HEK293 (cell line): ENCODE results near the gene IRAK2.

Experiments
- YY1 ChIP-seq: fragments of 450-650 bp; formaldehyde crosslinking; IDR thresholded peaks from 2 replicates; pipeline ENCODE4 v1.5.1; 2018; ENCODE audit warnings: missing biosample characterization, missing genetic modification characterization
- ZNF10 ChIP-seq: fragments of 450-650 bp; formaldehyde crosslinking; IDR thresholded peaks from 2 replicates; pipeline ENCODE4 v1.5.1; 2017; ENCODE audit warnings: missing biosample characterization, missing genetic modification characterization
- ZNF350 ChIP-seq: fragments of 450-650 bp; formaldehyde crosslinking; IDR thresholded peaks from 2 replicates; pipeline ENCODE4 v1.5.0; 2017; ENCODE audit warnings: missing biosample characterization, mild to moderate bottlenecking, missing genetic modification characterization
- TF ChIP-seq, protein P1 (sequence below): fragments of 450-650 bp; formaldehyde crosslinking; IDR thresholded peaks from 2 replicates; pipeline ENCODE4 v1.5.1; 2016; ENCODE audit warnings: missing biosample characterization, missing genetic modification characterization

DNA sequence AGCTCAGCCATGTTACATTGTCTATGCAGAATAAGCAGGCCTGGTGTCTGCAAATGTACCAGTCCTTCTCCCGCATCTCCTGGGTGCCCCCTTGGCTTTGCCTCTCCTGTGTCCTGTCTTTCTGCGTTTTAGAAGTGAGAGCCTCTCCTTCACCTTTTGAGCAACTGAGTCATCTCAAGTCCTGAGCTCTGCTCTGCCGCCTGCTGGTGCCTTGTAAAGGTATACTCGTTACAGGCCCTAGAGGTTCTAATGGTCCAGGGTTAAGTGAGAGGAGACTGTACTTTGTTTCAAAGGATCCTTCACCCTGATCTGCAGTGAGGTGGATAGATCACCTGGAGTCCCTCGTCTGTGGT, 115.4 kb downstream of the IRAK2 start:
- TF ChIP-seq, protein P1, sequence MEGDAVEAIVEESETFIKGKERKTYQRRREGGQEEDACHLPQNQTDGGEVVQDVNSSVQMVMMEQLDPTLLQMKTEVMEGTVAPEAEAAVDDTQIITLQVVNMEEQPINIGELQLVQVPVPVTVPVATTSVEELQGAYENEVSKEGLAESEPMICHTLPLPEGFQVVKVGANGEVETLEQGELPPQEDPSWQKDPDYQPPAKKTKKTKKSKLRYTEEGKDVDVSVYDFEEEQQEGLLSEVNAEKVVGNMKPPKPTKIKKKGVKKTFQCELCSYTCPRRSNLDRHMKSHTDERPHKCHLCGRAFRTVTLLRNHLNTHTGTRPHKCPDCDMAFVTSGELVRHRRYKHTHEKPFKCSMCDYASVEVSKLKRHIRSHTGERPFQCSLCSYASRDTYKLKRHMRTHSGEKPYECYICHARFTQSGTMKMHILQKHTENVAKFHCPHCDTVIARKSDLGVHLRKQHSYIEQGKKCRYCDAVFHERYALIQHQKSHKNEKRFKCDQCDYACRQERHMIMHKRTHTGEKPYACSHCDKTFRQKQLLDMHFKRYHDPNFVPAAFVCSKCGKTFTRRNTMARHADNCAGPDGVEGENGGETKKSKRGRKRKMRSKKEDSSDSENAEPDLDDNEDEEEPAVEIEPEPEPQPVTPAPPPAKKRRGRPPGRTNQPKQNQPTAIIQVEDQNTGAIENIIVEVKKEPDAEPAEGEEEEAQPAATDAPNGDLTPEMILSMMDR (tag by site-specific recombination), result no peak
- TF ChIP-seq YY1 (tag by site-specific recombination) (no peak), ZNF350 (no peak), ZNF10 (tag by site-specific recombination) (no peak)
